Measurements from ENCODE around the gene GSK3A.
A peak's percentile ranks its signal among the peaks of the same experiment; 100 is the strongest.

GSK3A gene

GRCh38 chr19:42255766-42256745, 13.7 kb upstream of the GSK3A start (continued):
- TF ChIP-seq ZBTB10 (tag by site-specific recombination; IDR thresholded peaks at IDR 0.05) = no peak; the same call in 1 of the 2 replicates
- TF ChIP-seq ZXDB (tag by site-specific recombination; IDR thresholded peaks at IDR 0.05) = peak; percentile 14; the same call in 1 of the 2 replicates
- TF ChIP-seq ZNF639 (tag by site-specific recombination; IDR thresholded peaks at IDR 0.05) = no peak
- no peak for TF ChIP-seq ZNF362 (tag by site-specific recombination; IDR thresholded peaks at IDR 0.05)
- peak; percentile 81; the same call in 1 of the 2 replicates for TF ChIP-seq ZBTB20 (tag by site-specific recombination; IDR thresholded peaks at IDR 0.05)
- TF ChIP-seq ZEB2 (tag by site-specific recombination; IDR thresholded peaks at IDR 0.05) = no peak
- no peak for TF ChIP-seq ZNF302 (tag by site-specific recombination; IDR thresholded peaks at IDR 0.05; ENCODE audit: low read depth)
- TF ChIP-seq ZNF155 (tag by site-specific recombination; IDR thresholded peaks at IDR 0.05) = no peak
- TF ChIP-seq ZNF76 (tag by site-specific recombination; IDR thresholded peaks at IDR 0.05; ENCODE audit: borderline replicate concordance, low read depth) = peak; percentile 64
- no peak for TF ChIP-seq ZNF623 (tag by site-specific recombination; IDR thresholded peaks at IDR 0.05)
- TF ChIP-seq ZNF433 (tag by site-specific recombination; IDR thresholded peaks at IDR 0.05; ENCODE audit: low read depth) = no peak
- no peak for TF ChIP-seq ZNF354C (tag by site-specific recombination; IDR thresholded peaks at IDR 0.05; ENCODE audit: borderline replicate concordance, low read depth)
- TF ChIP-seq YY2 (tag by site-specific recombination; IDR thresholded peaks at IDR 0.05) = no peak
- TF ChIP-seq ZNF350 (tag by site-specific recombination; IDR thresholded peaks at IDR 0.05) = no peak
- TF ChIP-seq ZSCAN5A (tag by site-specific recombination; IDR thresholded peaks at IDR 0.05) = no peak
- TF ChIP-seq PRDM10 (tag by site-specific recombination; IDR thresholded peaks at IDR 0.05) = no peak; the same call in none of the 2 replicates
- TF ChIP-seq ZFP69B (tag by site-specific recombination; IDR thresholded peaks at IDR 0.05) = no peak
- no peak for TF ChIP-seq ZNF707 (tag by site-specific recombination; IDR thresholded peaks at IDR 0.05)
- peak; percentile 90 for TF ChIP-seq GLIS1 (tag by site-specific recombination; IDR thresholded peaks at IDR 0.05)
- no peak for TF ChIP-seq ZNF549 (tag by site-specific recombination; IDR thresholded peaks at IDR 0.05)
- TF ChIP-seq ZNF513 (tag by site-specific recombination; IDR thresholded peaks at IDR 0.05) = no peak
- no peak for TF ChIP-seq ZNF501 (tag by site-specific recombination; IDR thresholded peaks at IDR 0.05)
- TF ChIP-seq KLF9 (tag by site-specific recombination; IDR thresholded peaks at IDR 0.05; ENCODE audit: low read depth) = peak; percentile 36; the same call in 1 of the 2 replicates
- no peak for TF ChIP-seq ZNF223 (tag by site-specific recombination; IDR thresholded peaks at IDR 0.05)
